Measurements from ENCODE around the gene NKG7.
"Not testable (repeated sequence)": the region's sequence is repeated elsewhere in the genome, so short reads cannot be mapped to it uniquely, and the experiment has no call there.

Gene NKG7, protein sequence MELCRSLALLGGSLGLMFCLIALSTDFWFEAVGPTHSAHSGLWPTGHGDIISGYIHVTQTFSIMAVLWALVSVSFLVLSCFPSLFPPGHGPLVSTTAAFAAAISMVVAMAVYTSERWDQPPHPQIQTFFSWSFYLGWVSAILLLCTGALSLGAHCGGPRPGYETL

GRCh38 chr19:51372649-51373504 lies at the start of gene NKG7:
NKG7 (minus strand) TSS chr19:51372654; CDS start chr19:51372535, 119 bp downstream.
- DNase-seq (ENCODE audit: low read depth) = no peak

DNA sequence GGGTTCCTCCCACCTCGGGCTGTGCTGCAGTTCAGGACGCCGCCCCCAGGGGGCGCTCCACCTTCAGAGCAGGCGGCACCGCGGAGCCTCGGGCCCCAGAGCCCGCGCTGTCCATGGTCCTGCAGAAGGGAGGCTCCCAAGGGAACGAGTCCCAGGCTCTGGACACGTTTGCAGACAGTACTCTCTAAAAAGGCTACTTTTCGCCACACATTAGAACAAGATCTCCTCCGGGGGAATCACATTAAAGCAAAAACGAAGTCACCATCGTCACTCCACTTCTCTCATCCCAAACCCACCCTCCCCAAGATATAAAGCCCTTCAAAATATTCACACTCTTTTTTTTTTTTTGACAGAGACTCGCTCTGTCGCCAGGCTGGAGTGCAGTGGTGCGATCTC lies 49.6 kb upstream of the NKG7 start:
- DNase-seq (ENCODE audit: low read depth) = peak; percentile 59

- DNase-seq (ENCODE audit: low read depth) = no peak
Measured at GRCh38 chr19:51421229-51422052, 49.0 kb upstream of the NKG7 start.

DNA sequence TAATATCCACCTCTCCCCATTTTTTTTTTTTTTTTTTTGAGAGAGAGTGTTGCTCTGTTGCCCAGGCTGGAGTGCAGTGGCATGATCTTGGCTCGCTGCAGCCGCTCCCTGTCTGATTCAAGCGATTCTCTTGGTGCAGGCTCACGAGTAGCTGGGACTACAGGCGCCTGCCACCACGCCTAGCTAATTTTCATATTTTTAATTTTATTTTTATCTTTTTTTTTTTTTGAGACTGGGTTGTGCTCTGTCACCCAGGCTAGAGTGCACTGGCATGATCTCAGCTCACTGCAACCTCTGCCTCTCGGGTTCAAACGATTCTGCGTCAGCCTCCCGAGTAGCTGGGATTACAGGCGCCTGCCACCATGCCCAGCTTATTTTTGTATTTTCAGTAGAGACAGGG lies 48.1 kb upstream of the NKG7 start:
- DNase-seq (ENCODE audit: low read depth) = not testable (repeated sequence)

DNA sequence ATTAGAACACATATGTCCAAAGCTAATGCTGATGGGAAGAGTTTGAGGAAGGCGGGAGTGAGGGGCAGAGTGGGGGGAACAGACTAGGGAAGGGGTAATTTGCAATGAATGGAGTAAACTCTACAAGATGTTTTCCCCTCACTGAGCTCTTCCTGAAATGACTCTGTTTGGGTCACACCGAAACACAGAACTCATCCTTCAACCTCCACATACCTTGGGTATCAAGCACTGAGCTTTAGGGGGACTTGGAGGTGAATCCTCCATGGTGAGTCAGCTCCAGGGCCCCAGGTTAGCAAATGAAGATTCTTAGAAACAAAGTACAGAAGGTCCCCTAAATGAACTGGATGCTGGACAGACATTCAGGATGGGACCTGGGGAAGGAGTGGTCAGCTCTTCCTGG lies 46.3 kb upstream of the NKG7 start:
- DNase-seq (ENCODE audit: low read depth) = no peak

DNA sequence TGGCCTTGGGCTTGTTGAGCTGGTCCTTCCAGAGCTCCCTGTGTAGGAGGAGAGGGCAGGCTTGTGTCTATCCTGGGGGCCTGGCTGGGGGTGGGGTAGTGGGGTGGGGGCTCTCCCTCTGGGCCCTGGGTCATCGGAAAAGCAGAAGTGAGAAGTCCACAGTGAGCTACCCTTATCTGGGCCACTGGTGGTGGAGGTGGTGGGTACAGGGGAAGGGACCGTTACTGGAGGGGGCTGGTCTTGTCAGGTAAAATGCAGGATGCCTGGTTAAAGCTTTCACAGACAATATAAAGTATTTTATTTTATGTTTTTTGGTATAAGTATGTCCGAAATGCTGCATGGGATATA lies 45.3 kb upstream of the NKG7 start:
- no peak for DNase-seq (ENCODE audit: low read depth)

GRCh38 chr19:51417107-51417809 lies 44.8 kb upstream of the NKG7 start, which contains the start of gene SIGLEC10:
SIGLEC10 (minus strand) TSS chr19:51417642; CDS start chr19:51417581, 61 bp downstream.
- no peak for DNase-seq (ENCODE audit: low read depth)

DNA sequence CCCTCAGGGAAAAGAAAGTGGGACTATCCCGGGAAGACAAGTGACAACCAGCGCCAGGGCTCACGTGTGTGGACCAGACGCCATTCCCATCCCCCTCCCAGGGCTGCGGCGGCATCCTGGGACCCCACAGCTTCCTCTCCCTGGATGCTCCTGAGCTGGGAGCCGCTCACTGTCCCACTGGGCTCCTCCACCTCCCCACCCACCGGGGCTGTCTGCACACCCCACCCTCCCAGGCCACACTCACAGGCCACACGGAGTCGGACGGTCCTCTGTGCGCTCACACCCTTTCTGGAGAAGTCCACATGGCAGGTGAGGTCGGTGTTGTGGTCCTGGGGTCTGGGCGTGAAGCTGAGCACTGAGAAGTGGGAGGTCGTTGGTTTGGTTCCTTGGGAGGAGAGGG lies 44.0 kb upstream of the NKG7 start:
- not testable (repeated sequence) for DNase-seq (ENCODE audit: low read depth)

- no peak for DNase-seq (ENCODE audit: low read depth)
Measured at GRCh38 chr19:51415187-51415586, 42.7 kb upstream of the NKG7 start.

DNA sequence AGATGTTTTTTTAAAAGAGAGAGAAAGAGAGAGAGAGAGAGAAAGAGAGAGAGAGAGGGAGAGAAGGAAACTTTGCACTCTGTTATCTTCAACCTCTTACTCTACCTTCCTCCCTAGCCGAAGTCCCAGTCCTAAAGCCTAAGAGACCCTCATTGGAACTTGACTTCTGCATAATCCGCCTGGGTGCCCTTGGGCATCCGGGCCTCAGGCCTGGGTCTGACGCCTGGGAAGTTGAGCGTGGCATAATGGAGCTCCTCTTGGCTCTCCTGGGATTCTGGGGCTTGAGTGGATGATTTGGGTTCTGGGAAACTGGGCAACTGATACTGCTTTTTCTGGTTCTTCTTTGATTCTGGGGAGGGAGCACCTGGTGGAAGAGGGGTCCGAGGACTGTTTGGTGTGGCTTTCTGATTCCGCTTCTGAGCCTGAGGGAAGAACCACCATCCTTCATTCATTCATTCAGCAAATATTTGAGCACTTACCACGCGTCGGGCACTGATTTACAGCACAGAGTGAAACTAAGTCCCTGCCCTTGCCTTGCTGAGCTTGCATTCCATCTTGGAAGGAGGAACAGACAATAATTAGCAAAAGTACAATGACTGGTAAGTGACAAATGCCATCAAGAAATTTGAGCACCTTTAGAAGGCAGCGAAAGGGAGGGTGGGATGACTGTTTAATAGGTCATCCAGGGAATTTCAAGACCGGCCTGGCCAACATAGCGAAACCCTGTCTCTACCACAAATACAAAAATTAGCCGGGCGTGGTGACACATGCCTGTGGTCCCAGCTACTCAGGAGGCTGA lies 38.7 kb upstream of the NKG7 start:
- no peak for DNase-seq (ENCODE audit: low read depth)

DNA sequence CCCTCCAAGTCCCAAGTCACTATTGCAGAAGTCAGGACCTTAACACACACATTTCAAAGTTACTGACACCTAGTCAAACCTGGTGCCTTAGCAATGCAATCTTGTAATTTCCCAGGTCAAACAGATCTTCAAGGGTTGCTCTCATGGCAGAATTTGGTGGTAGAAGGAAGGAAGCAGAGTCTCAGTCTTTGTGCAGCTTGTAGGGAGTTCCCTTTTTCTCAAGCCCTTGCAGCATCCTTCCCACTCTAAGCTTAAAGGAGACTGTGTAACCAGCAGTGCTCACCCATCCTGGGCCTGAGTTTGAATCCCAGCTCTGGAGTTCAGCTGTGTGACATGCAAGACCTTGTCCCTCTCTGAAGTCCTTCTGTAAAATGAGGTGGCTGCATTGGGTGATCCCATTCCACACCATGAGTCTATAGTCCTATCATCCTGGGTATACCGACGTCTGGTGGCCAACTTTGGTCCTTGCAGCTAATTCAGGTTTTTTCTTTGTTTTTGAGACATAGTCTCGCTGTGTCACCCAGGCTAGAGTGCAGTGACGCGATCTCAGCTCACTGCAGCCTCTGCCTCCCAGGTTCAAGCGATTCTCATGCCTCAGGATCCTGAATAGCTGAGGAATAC lies 35.2 kb upstream of the NKG7 start:
- peak; percentile 15 for DNase-seq (ENCODE audit: low read depth)

- no peak for DNase-seq (ENCODE audit: low read depth)
Measured at GRCh38 chr19:51402117-51402516, 29.7 kb upstream of the NKG7 start.

DNA sequence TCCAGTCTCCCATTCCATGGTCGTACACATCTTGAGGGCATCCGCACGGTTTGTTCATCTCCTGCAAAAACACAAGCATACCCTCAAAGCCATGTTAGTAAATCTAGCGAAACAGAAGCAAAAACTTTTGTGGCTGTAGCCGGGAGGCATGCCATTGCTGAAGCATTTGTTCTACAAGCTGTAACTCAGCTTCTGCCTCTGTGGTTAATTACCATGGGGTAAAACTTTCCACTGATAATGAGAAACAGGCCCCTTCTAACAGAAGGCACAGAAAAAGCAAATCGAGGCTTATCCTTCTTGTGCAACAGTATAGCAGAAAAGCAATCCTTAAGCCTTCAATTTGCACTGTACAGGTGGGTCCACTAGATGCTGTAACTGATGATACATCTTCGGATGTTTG lies 27.5 kb upstream of the NKG7 start:
- DNase-seq (ENCODE audit: low read depth) = not testable (repeated sequence)

DNA sequence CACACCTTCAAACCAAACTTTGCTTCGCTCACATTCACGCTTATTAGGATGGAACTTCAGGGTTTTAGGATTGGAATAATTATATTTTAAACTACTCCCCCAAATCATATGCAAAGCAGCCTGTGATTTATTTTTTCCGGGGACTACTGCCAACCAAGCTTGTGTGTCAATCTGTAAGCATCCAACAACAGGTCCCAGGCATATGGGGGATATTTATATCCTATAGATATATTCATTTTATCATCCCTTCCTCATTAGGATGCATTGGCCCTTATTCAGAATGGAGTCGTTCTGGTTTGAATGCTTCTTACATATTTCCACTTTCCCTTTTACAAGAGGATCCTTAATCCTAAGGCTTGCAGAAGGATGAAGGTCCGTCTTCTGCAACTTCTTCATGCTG lies 26.8 kb upstream of the NKG7 start:
- no peak for DNase-seq (ENCODE audit: low read depth)

DNA sequence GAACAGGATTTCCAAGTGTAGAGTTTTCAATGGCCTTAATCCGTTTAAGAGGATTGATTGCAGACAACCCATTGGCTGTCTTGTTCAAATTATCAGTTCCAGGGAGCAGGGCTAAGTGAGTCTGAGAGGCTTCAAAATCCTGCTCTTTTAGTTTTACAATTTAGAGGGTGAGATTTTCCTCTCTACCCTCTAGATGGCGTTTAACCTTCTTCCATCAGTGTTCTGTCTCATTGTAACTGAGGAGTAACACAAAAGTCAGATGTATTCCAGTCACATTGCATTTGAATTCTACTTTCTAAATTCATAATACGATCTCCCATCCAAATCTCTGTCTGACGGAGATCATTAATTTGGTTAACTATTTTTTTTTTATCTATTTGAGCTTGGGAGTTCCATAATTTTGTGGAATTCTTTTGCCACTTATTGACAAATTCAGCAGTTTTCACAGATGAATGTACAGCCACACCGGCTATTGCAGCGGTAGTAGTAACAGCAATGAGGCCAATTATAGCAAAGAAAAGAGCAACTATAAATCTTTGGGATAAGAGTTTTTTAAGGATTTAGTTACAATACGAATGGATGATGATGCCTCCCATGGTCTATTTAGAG lies 25.7 kb upstream of the NKG7 start:
- peak; percentile 38 for DNase-seq (ENCODE audit: low read depth)

GRCh38 chr19:51397453-51397852 lies 25.0 kb upstream of the NKG7 start:
- peak; percentile 23 for DNase-seq (ENCODE audit: low read depth)

GRCh38 chr19:51396175-51396574 lies 23.7 kb upstream of the NKG7 start:
- DNase-seq (ENCODE audit: low read depth) = no peak

- peak; percentile 99 for DNase-seq (ENCODE audit: low read depth)
Measured at GRCh38 chr19:51394050-51394836, 21.8 kb upstream of the NKG7 start.

- no peak for DNase-seq (ENCODE audit: low read depth)
Measured at GRCh38 chr19:51392701-51393100, 20.2 kb upstream of the NKG7 start.

Data from iris pigment epithelial cell (primary cell).